ENCODE results near the gene NCAPH2.
"Not testable (repeated sequence)": the region's sequence is repeated elsewhere in the genome, so short reads cannot be mapped to it uniquely, and the experiment has no call there.

Gene NCAPH2

GRCh38 chr22:50520184-50520583, 12.2 kb downstream of the NCAPH2 start:
- not testable (repeated sequence) for DNase-seq

DNA sequence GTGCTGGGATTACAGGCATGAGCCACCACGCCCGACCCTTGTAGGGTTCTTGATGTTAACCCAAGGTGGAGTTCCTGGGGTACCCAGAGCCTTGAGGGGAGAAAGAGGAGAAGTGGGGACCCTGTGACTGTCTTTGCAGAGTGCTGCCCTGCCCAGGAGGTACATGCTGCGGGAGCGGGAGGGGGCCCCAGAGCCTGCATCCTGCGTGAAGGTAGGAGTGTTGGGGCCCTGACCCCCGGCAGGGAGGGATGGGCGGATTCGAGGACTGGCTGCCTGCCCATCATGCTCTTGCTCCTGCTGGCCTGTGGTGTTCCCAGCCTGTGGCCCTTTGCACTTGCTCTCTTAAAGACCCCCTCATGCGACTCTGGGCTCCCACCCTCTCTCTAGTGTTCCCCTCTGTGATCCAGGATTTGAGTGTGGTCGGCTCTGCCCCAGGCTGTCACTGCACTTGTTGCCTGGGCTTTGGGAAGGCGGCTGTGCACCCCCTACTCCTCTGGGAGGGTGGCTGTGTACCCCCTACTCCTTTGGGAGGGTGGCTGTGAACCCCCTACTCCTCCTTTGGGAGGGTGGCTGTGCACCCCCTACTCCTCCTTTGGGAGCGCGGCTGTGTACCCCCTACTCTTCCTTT, 12.9 kb downstream of the NCAPH2 start:
- no peak for DNase-seq

DNA sequence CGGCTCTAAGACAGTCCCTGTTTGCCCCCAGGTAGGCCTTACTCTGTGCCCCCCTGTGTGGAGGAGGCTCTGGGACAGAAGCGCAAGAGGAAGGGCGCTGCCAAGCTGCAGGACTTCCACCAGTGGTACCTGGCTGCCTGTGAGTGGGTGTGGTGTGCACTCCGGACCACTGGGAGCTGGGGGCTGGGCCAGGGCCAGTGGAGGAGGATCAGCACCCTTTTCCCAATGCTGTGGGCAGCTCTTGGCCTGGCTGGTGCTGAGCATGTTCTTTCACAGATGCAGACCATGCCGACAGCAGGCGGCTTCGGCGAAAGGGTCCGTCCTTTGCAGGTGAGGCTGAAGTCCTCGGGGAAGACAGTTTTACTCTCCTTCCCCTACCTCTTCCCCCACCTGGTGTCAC, 13.7 kb downstream of the NCAPH2 start:
- DNase-seq, result no peak

GRCh38 chr22:50522208-50522805, 14.3 kb downstream of the NCAPH2 start:
- DNase-seq, result no peak

GRCh38 chr22:50522806-50523438, 14.9 kb downstream of the NCAPH2 start:
- DNase-seq, result no peak

GRCh38 chr22:50523458-50523805, 15.4 kb downstream of the NCAPH2 start:
- DNase-seq, result no peak

DNA sequence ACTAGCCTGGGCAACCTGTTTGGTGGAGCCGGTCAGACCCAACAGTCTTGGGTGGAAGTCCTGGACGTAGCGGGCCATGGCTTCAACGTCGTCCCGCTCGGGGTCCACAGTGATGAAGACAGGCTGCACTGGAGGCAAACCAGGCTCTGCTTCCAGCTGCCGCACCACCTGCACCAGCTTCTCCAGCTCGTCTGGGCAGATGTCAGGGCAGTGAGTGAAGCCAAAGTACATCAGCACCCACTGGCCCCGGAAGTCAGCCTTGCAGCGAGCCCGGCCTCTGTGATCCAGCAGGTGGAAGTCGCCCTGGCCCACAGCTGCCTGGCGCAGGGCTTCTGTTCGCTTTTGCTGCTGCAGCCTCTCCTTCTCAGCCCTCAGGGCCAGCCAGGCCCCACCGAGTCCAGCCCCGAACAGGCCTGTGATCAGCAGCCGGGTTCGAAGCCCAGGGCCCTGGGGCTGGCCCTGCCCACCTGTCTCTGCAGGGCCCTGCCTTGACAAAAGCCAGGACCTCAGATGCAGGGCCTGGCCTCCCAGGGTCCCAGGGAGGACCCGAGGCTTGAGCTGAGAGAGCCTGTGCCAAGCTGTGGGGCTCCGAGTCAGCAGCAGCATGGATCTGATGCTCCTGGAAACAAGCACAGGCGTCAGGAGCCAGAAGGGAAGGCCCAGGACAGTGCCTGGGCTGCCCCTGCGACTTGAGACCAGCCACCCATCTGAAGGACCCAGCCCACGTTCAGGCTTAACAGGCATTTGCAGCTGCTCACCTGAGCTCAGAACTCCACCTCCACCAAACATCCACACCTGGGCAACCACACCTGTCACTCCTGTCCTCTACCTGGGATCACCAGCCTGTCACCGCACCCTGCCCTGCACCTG, 16.0 kb downstream of the NCAPH2 start:
- DNase-seq, result no peak

GRCh38 chr22:50524676-50525103, 16.7 kb downstream of the NCAPH2 start:
- no peak for DNase-seq

GRCh38 chr22:50525104-50525857, 17.3 kb downstream of the NCAPH2 start, which contains the start of gene SCO2:
SCO2 (minus strand) TSS chr22:50525598; CDS start chr22:50524411, 1,187 bp downstream.
- DNase-seq, result peak; percentile 73

- DNase-seq, result no peak
Measured at GRCh38 chr22:50525858-50526107, 17.8 kb downstream of the NCAPH2 start.

DNA sequence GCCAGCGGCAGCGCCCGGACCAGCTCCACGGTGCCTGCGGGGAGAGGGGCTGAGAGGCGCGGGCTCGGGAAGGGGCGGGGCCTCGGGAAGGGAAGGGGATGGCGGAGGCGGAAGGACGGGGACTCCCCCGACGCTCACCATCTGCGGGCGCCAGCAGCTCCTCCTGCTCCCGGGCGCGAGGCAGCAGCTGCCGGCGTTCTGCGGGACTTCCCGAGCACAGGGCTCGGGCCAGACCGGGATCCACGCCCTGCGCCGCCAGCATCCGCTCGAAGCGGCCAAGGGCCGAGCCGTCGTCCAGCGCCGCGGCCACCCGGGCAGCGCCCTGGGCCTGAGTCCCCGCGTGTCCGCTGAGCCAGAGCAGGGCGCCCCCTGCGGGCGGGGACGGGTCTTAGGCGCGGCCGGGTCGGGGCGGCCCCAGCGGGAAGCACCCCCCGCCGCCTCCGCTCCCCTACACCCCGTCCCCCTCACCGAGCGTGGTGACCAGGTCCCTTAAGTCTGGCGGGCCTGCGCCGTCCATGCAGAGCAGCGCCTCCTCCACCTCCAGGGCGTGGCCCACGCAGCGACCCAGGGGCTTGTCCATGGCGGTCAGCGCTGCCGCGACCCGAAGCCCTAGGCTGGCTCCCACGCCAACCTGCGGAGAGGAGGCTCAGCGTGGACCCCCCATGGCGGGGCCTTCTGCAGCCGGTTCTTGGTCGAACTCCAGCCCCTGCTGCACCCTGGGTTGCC, 18.2 kb downstream of the NCAPH2 start:
- peak; percentile 26 for DNase-seq

DNA sequence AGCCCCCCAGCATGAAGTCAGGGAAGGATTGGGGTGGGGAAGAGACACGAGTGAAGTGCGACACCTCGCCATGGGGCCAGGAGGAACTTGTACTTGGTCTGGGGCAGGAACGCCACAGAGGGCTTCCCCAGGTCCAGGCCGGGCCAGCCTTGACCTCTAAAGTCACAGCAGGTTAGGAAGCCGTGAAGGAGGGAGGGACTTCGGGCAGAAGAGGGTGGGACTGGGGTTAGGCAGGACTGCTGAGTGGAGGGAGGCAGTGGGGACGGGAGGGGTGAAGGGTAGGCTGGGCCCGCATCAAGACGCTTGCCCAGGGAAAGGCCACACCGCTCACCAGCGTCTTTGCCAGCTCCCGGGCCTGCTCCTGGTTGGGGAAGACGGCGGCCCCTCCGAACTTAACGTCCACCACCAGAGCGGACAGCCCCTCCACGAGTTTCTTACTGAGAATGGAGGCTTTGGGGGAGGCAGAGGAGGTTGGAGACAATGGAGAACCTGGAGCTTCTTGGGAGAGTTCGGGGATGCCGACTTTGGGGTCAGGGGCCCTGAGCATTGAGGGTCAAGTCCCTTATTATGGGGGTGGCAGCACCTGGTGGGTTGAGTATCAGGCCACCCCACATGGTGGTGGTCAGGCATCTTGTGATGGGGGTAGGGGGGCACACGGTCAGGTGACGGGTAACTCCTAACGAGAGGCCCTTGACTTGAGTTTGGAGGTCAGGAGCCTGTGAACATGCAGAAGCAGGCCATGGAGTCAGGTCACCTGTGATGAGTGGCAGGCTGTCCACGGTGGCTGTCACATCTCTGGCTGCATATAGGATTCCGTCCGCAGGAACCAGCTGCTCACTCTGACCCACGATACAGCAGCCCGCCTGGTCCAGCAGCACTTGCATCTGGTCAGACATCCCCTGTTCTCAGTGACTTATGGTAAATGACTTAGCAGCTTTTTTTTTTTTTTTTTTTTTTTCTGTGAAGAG, 19.1 kb downstream of the NCAPH2 start:
- DNase-seq, result no peak

GRCh38 chr22:50527921-50528681, 20.1 kb downstream of the NCAPH2 start:
- no peak for DNase-seq

- no peak for DNase-seq
Measured at GRCh38 chr22:50528682-50529415, 20.8 kb downstream of the NCAPH2 start.

- DNase-seq, result no peak
Measured at GRCh38 chr22:50529416-50529896, 21.4 kb downstream of the NCAPH2 start.

DNA sequence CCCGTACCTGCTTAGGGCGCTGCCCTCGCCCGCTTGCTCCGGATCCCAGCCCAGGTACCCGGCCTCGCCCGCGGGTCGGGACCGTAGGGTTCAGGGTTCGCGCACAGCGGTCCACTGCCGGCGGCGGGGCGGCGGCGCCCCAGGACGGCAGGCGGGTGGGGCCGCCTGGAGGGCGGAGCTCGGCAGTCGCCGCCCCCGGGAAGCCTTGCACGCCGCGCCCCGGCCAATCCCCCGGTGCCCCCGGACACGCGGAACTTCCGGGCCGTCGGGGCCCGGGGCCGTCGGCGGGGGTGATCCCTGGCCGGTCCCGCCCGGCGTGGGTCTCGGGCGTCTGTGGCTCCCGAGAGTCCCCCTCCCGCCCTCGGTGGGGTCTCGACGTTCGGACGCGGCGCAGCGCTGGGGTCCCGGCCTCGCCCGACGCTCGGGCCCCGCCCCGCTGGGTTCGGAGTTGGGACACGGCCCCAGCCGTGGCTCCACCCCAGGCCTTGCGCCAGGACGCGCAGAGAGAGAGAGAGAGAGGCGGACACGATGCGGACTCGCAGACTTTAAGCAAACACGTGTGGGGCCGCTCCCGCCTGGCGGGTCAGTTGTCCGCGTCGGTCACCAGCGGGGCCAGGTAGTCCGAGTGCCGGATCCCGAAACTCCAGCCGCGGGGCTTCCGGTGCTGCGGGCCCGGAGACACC, 22.0 kb downstream of the NCAPH2 start, which contains the start of gene TYMP:
TSS of gene TYMP (minus strand) at position 116 of the 683 bp plus-strand sequence. CDS start 303 bp downstream, outside the sequence.
- no peak for DNase-seq

GRCh38 chr22:50530580-50530876, 22.5 kb downstream of the NCAPH2 start:
- no peak for DNase-seq

- peak; percentile 36 for DNase-seq
Measured at GRCh38 chr22:50530877-50531545, 23.0 kb downstream of the NCAPH2 start.

Data from DMS79 (cell line).